Measurements from ENCODE around the gene ATP6V0A1.
"Not testable (repeated sequence)": the region's sequence is repeated elsewhere in the genome, so short reads cannot be mapped to it uniquely, and the experiment has no call there.

Gene ATP6V0A1

GRCh38 chr17:42458497-42459255 is at the start of gene ATP6V0A1:
ATP6V0A1 (plus strand) TSS chr17:42458878; CDS start chr17:42460895, 2,017 bp downstream.
- peak; percentile 82 for DNase-seq

- DNase-seq = no peak
These were observed 49.0 kb upstream of the ATP6V0A1 start for GRCh38 chr17:42409523-42410318.

DNA sequence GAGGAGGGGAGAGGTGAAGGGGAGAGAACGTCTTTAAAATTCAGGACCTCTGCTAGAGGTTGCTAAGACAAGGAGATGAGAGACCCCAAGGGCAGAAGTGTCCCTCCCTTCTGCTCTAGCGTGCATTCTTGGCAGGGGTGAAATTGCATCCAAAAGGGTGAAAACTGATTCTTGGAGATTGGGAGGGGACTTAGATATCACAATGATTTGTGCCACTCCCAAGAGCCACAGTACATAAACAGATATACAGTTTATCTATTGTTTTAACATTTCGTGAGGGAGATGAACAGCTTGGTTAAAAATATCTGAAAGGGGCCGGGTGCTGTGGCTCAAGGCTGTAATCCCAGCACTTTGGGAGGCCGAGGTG is 48.4 kb upstream of the ATP6V0A1 start:
- no peak for DNase-seq

- DNase-seq = no peak
These were observed 47.3 kb upstream of the ATP6V0A1 start for GRCh38 chr17:42411361-42411760.

DNA sequence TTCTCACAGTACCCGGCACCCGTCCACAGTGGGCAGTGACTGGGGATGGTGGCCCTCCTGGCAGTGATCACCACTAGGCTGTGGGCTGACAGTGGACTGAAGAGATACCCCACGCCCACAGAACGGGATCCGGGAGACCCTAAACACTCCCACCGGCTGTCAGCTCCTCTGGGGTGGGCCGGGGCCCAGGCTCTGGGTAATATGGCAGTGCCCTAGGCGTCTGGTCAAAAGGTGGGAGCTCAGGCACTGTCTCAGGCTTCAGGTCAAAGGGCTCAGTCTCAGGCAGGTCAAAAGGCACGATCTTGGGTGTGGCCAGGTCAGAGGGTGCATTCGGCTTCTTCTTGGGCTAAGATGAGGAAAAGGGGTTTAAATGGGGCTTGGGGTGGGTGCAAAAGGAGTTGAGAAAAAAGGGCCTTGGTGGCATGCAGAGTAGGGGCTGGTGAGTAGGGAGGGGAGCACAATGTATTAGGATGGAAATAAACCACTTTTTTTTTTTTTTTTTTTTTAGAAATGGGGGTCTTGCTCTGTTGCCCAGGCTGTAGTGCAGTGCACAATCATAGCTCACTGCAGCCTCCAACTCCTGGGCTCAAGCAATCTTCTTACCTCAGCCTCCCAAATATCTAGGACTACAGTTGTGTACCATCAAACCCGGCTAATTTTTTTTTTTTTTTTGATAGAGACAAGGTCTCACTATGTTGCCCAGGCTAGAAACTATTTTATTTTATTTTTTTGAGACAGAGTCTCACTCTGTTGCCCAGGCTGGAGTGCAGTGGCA is 46.6 kb upstream of the ATP6V0A1 start:
- no peak for DNase-seq

- no peak for DNase-seq
These were observed 45.1 kb upstream of the ATP6V0A1 start for GRCh38 chr17:42413464-42414040.

- no peak for DNase-seq
These were observed 43.8 kb upstream of the ATP6V0A1 start for GRCh38 chr17:42414704-42415409.

DNA sequence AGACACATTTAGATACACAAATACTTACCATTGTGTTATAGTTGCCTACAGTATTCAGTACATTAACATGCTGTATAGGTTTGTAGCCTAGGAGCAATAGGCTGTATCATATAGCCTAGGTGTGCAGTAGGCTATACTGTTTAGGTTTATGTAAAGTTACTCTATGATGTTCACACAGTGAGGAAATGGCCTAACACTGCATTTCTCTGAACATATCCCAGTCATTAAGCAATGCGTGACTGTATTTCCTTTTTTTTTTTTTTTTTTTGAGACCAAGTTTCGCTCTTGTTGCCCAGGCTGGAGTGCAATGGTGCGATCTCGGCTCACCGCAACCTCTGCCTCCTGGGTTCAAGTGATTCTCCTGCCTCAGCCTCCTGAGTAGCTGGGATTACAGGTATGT is 40.7 kb upstream of the ATP6V0A1 start:
- DNase-seq = not testable (repeated sequence)

- no peak for DNase-seq
These were observed 37.6 kb upstream of the ATP6V0A1 start for GRCh38 chr17:42421136-42421506.

GRCh38 chr17:42421507-42422338 is 37.0 kb upstream of the ATP6V0A1 start:
- no peak for DNase-seq

GRCh38 chr17:42422412-42422957 is 36.2 kb upstream of the ATP6V0A1 start:
- DNase-seq = no peak

- peak; percentile 56 for DNase-seq
These were observed 35.5 kb upstream of the ATP6V0A1 start, which contains the start of gene CAVIN1 for GRCh38 chr17:42422958-42423712. CAVIN1 (minus strand) TSS chr17:42423256; CDS start chr17:42423097, 159 bp downstream.

- no peak for DNase-seq
These were observed 34.9 kb upstream of the ATP6V0A1 start for GRCh38 chr17:42423766-42424165.

- DNase-seq = no peak
These were observed 33.6 kb upstream of the ATP6V0A1 start for GRCh38 chr17:42424991-42425610.

DNA sequence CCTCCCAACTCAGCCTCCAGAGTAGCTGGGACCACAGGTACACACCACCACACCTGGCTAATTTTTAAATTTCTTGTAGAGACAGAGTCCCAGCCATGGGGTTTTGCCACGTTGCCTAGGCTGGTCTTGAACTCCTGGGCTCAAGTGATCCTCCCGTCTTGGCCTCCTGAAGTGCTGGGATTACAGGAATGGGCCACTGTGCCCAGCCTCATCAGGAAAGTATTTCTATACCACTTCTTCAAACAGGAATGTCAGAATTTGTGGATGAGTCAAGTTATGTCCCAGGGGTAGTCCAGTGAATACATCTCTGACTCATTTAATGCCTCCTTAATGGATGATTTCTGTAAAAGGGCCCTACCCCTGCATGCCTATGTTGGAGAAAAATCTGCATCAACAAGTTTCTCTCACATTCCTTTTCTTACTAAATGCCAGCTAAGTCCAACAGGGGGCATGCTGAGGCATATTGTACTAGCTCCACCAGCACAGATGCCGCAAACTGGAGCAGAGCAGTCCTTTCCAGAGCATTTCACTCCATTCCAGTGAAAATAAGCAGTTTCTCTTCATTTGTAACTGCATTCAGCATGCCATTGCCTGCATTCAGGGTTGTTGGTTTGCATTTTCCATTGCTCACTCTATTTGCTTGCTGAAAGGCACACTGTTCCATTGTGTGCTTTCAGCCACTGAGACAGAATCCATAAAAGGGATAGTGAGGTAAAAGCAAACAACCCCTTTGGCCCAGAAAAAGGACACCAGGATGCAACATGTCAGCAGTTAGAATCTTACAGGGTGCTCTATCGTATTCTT is 30.3 kb upstream of the ATP6V0A1 start:
- DNase-seq = peak; percentile 79

DNA sequence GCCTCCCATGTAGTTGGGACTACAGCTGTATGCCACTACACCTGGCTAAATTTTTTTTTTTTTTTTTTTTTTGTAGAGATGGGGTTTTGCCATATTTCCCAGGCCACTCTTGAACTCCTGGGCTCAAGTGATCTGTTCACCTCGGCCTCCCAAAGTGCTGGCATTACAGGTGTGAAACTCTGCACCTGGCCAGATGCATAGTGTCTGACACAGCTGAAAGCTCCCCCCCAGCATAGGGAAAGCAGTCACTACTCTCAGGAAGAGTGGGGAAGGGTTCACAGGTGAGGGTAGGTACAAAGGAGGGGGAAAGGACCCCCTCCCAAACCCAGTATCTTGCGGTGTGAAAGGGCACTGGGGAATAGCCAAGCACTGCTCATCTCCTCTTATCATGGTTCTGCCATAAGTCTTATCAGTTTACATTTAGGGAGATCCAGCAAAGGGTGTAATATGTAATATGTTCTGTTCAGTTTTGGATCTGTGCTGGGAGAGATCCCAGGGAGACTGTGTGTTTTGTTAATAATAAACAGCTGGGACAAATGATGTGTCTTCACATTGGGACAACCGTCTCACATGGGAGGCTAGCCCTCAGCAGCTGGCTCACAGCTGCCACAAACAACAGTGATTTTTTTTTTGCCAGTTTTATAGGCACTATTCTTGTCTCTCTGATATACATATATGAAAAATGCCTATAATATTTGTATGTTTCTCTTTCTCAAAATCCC is 28.8 kb upstream of the ATP6V0A1 start:
- no peak for DNase-seq

DNA sequence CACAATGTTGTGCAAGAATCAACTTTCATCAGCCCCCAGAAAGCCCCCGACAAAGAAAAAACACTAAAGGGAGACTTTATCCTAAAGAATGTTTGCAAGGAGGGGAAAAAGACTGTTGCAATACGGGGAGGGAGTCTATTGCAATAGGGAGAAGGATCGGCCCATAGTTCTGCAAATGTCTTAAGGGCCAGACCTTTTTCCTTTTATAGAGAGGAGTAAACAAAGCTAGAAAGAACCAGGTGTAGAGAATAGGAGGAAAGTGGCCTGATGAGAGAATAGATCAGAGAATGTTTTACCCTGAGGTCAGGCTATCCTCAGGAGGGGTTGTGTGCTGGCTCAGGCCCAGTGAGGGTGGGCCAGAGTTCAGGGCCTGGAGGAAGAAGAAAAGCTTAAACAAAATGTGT is 26.9 kb upstream of the ATP6V0A1 start:
- no peak for DNase-seq

GRCh38 chr17:42436391-42436790 is 22.3 kb upstream of the ATP6V0A1 start:
- DNase-seq = no peak
